Measurements from ENCODE around the gene ETFB.

The ETFB gene

DNA sequence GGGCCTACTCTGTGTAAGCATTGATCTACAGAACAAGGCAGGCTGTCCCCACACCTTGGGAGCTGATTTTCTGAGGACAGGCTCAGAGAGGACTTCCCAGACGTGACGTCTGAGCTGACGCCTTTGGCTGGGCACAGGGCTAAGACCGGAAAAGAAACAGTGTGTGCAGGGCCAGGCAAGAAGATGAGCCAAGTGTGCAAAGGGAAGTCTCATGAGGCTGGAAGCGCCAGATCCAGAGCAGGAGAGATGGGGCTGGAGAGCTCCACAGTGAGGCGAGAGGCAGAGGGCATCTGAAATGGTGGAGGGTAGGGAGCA is 42.1 kb downstream of the ETFB start:
- H3K4me3 ChIP-seq (ENCODE audit: low read length) = no peak overlapping the region
- TF ChIP-seq EZH2phosphoT487 (IDR thresholded peaks at IDR 0.05; ENCODE audit: borderline replicate concordance, low read length) = no peak
- TF ChIP-seq, protein P1, sequence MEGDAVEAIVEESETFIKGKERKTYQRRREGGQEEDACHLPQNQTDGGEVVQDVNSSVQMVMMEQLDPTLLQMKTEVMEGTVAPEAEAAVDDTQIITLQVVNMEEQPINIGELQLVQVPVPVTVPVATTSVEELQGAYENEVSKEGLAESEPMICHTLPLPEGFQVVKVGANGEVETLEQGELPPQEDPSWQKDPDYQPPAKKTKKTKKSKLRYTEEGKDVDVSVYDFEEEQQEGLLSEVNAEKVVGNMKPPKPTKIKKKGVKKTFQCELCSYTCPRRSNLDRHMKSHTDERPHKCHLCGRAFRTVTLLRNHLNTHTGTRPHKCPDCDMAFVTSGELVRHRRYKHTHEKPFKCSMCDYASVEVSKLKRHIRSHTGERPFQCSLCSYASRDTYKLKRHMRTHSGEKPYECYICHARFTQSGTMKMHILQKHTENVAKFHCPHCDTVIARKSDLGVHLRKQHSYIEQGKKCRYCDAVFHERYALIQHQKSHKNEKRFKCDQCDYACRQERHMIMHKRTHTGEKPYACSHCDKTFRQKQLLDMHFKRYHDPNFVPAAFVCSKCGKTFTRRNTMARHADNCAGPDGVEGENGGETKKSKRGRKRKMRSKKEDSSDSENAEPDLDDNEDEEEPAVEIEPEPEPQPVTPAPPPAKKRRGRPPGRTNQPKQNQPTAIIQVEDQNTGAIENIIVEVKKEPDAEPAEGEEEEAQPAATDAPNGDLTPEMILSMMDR (IDR thresholded peaks at IDR 0.05; ENCODE audit: low read depth, low read length, poor library complexity, severe bottlenecking) = no peak
- H3K27me3 ChIP-seq (ENCODE audit: control insufficient read depth, low read length) = no peaks in the 10 kb centered on the region
- H3F3A ChIP-seq (ENCODE audit: control insufficient read depth, insufficient read depth) = no peaks in the 10 kb centered on the region
- H3K4me1 ChIP-seq (ENCODE audit: control insufficient read depth, low read length) = no peaks in the 10 kb centered on the region
- H3K4me2 ChIP-seq (ENCODE audit: low read length) = no peak overlapping the region
- no peak overlapping the region for H3K27ac ChIP-seq (ENCODE audit: low read depth, low read length)
- H3K9me3 ChIP-seq (ENCODE audit: control insufficient read depth, insufficient read depth, low read length) = no peaks in the 10 kb centered on the region
- H4K20me1 ChIP-seq (ENCODE audit: control insufficient read depth, insufficient read depth, low read depth, low read length) = no peaks in the 10 kb centered on the region
- no peaks in the 10 kb centered on the region for H3K36me3 ChIP-seq (ENCODE audit: control insufficient read depth, low read length)
- H3K9me2 ChIP-seq (replicated peaks; ENCODE audit: control insufficient read depth, low read length) = no peaks in the 10 kb centered on the region
- H3K79me2 ChIP-seq (ENCODE audit: control insufficient read depth, low read length) = no peaks in the 10 kb centered on the region

DNA sequence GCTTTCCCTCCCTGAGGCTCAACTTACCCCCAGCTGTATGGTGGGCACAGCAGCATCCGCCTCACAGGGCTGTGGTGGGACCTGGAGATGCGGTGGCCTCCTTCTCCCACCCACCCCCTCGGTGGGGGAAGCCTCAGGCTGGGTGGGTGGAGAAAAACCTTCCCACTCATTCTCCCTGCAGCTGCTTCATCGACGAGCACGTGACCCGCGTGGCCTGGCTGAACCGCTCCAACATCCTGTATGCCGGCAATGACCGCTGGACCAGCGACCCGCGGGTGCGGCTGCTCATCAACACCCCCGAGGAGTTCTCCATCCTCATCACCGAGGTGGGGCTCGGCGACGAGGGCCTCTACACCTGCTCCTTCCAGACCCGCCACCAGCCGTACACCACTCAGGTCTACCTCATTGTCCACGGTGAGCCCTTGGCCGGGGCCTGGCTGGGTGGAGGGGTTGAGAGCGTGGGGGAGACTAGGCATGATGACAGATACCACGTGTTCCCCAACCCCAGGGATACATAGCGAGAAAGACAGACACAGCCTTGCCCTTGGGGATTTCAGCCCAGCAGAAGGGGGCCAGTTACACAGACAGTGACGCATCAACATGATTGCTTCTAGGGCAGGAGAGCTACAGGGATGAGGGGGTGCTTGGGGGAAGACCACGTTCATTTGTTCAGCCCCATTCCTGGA is 42.6 kb downstream of the ETFB start:
- Histone ChIP-seq H3K79me2 (ENCODE audit: control insufficient read depth, low read length) (no peaks in the 10 kb centered on the region), H3F3A (ENCODE audit: control insufficient read depth, insufficient read depth) (no peaks in the 10 kb centered on the region), H3K4me1 (ENCODE audit: control insufficient read depth, low read length) (no peaks in the 10 kb centered on the region), H3K36me3 (ENCODE audit: control insufficient read depth, low read length) (no peaks in the 10 kb centered on the region), H3K27me3 (ENCODE audit: control insufficient read depth, low read length) (no peaks in the 10 kb centered on the region), H3K9me2 (replicated peaks; ENCODE audit: control insufficient read depth, low read length) (no peaks in the 10 kb centered on the region), H3K27ac (ENCODE audit: low read depth, low read length) (no peak overlapping the region), H4K20me1 (ENCODE audit: control insufficient read depth, insufficient read depth, low read depth, low read length) (no peaks in the 10 kb centered on the region), H3K9me3 (ENCODE audit: control insufficient read depth, insufficient read depth, low read length) (no peaks in the 10 kb centered on the region), H3K4me3 (ENCODE audit: low read length) (no peak overlapping the region), H3K4me2 (ENCODE audit: low read length) (no peak overlapping the region)
- TF ChIP-seq EZH2phosphoT487 (IDR thresholded peaks at IDR 0.05; ENCODE audit: borderline replicate concordance, low read length) = no peak
- TF ChIP-seq, protein P1 (IDR thresholded peaks at IDR 0.05; ENCODE audit: low read depth, low read length, poor library complexity, severe bottlenecking) = no peak

DNA sequence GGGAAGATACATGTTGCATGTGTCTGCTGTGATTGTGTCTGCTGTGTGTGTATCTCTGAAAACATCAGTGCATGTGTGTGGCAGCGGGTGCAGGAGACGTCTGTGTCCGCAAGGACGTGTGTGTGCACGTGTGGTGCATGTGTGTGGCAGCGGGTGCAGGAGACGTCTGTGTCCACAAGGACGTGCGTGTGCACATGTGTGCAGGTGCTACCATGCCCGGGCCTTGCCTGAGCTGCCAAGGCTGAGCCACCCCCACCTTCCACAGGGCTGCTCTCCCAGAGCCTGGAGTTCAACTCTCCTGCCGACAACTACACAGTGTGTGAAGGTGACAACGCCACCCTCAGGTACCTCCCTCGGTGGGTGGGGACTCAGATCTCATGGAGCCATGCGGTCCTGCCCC is 44.4 kb downstream of the ETFB start:
- Histone ChIP-seq H3K4me1 (ENCODE audit: control insufficient read depth, low read length) (no peaks in the 10 kb centered on the region), H3K79me2 (ENCODE audit: control insufficient read depth, low read length) (no peaks in the 10 kb centered on the region), H3K9me2 (replicated peaks; ENCODE audit: control insufficient read depth, low read length) (no peaks in the 10 kb centered on the region), H3K4me3 (ENCODE audit: low read length) (no peak overlapping the region), H3K27me3 (ENCODE audit: control insufficient read depth, low read length) (no peaks in the 10 kb centered on the region), H3K27ac (ENCODE audit: low read depth, low read length) (no peak overlapping the region), H3K9me3 (ENCODE audit: control insufficient read depth, insufficient read depth, low read length) (no peaks in the 10 kb centered on the region), H3K4me2 (ENCODE audit: low read length) (no peak overlapping the region), H4K20me1 (ENCODE audit: control insufficient read depth, insufficient read depth, low read depth, low read length) (no peaks in the 10 kb centered on the region), H3K36me3 (ENCODE audit: control insufficient read depth, low read length) (no peaks in the 10 kb centered on the region), H3F3A (ENCODE audit: control insufficient read depth, insufficient read depth) (no peaks in the 10 kb centered on the region)
- TF ChIP-seq EZH2phosphoT487 (IDR thresholded peaks at IDR 0.05; ENCODE audit: borderline replicate concordance, low read length) = no peak
- TF ChIP-seq, protein P1 (IDR thresholded peaks at IDR 0.05; ENCODE audit: low read depth, low read length, poor library complexity, severe bottlenecking) = no peak
